Measurements from ENCODE around the gene BRI3BP.
"Not testable (repeated sequence)": the region's sequence is repeated elsewhere in the genome, so short reads cannot be mapped to it uniquely, and the experiment has no call there.

BRI3BP gene

GRCh38 chr12:124975276-124975675, 18.2 kb upstream of the BRI3BP start:
- ATAC-seq, result no peak

GRCh38 chr12:124976999-124977398, 16.4 kb upstream of the BRI3BP start:
- no peak for ATAC-seq

- ATAC-seq, result no peak
These were observed 13.9 kb upstream of the BRI3BP start for GRCh38 chr12:124979568-124979967.

- no peak for ATAC-seq
These were observed 13.2 kb upstream of the BRI3BP start for GRCh38 chr12:124980098-124980892.

- not testable (repeated sequence) for ATAC-seq
These were observed 6.6 kb upstream of the BRI3BP start for GRCh38 chr12:124986876-124987275.

GRCh38 chr12:124992874-124993625, 395 bp upstream of the BRI3BP start:
- peak; percentile 76 to 82 for ATAC-seq

GRCh38 chr12:124994437-124994975, 1.1 kb downstream of the BRI3BP start:
- no peak for ATAC-seq

GRCh38 chr12:124995200-124995961, 1.9 kb downstream of the BRI3BP start:
- ATAC-seq, result no peak

- no peak for ATAC-seq
These were observed 5.3 kb downstream of the BRI3BP start for GRCh38 chr12:124998705-124999104.

- ATAC-seq, result no peak
These were observed 8.2 kb downstream of the BRI3BP start for GRCh38 chr12:125001636-125002035.

- no peak for ATAC-seq
These were observed 9.6 kb downstream of the BRI3BP start for GRCh38 chr12:125003021-125003420.

- no peak for ATAC-seq
These were observed 11.2 kb downstream of the BRI3BP start for GRCh38 chr12:125004621-125005020.

- ATAC-seq, result no peak
These were observed 12.2 kb downstream of the BRI3BP start for GRCh38 chr12:125005652-125006051.

- no peak for ATAC-seq
These were observed 12.9 kb downstream of the BRI3BP start for GRCh38 chr12:125006365-125006764.

- ATAC-seq, result no peak
These were observed 20.5 kb downstream of the BRI3BP start for GRCh38 chr12:125013816-125014442.

GRCh38 chr12:125014526-125014925, 21.1 kb downstream of the BRI3BP start:
- ATAC-seq, result no peak

- ATAC-seq, result no peak
These were observed 22.4 kb downstream of the BRI3BP start for GRCh38 chr12:125015680-125016310.

GRCh38 chr12:125017801-125018200, 24.4 kb downstream of the BRI3BP start:
- no peak for ATAC-seq

- no peak for ATAC-seq
These were observed 24.9 kb downstream of the BRI3BP start for GRCh38 chr12:125018356-125018755.

GRCh38 chr12:125021096-125021495, 27.7 kb downstream of the BRI3BP start:
- ATAC-seq, result no peak

GRCh38 chr12:125021771-125022170, 28.3 kb downstream of the BRI3BP start:
- ATAC-seq, result no peak

- no peak for ATAC-seq
These were observed 29.6 kb downstream of the BRI3BP start for GRCh38 chr12:125023065-125023464.

Measured in activated CD4-positive, CD25-positive, alpha-beta regulatory T cell treated with anti-CD3 and anti-CD28 coated beads, Interleukin-2, amount 50 U/mL, for 24 hours (primary cell).